HepG2 (cell line): Measurements from ENCODE around the gene SPATA32. TPM values are rescaled to one million over a fixed set of nuclear protein-coding genes. Genes with fewer than 3 reads are reported as not detected.

Experiments
- AHR ChIP-seq: IDR thresholded peaks from 2 replicates; pipeline ENCODE4 v1.6.1; 2018; ENCODE audit warnings: missing genetic modification reagents, missing compliant biosample characterization
- ARNTL ChIP-seq: sonication (generic); formaldehyde crosslinking; IDR thresholded peaks from 2 replicates; pipeline ENCODE4 v1.4.0; 2020; ENCODE audit warnings: mild to moderate bottlenecking, missing genetic modification reagents
- ATF2 ChIP-seq: sonication (generic); formaldehyde crosslinking; IDR thresholded peaks from 2 replicates; pipeline ENCODE4 v1.4.0; 2020; ENCODE audit warnings: missing genetic modification reagents
- BCL6 ChIP-seq: IDR thresholded peaks from 2 replicates; pipeline ENCODE4 v1.6.1; 2016; ENCODE audit warnings: missing genetic modification reagents, missing compliant biosample characterization
- BHLHE40 ChIP-seq: IDR thresholded peaks from 2 replicates; pipeline ENCODE4 v1.6.1; 2011; ENCODE audit warnings: low read length, improper control_type of control experiment
- CEBPG ChIP-seq: IDR thresholded peaks from 2 replicates; pipeline ENCODE4 v1.6.1; 2016
- ELF3 ChIP-seq: IDR thresholded peaks from 2 replicates; pipeline ENCODE4 v1.6.1; 2016; ENCODE audit warnings: missing genetic modification reagents, missing compliant biosample characterization
- HNF4A ChIP-seq: sonication (generic); formaldehyde crosslinking; IDR thresholded peaks from 2 replicates; pipeline ENCODE4 v1.4.0; 2020; ENCODE audit warnings: missing genetic modification reagents
- HNF4G ChIP-seq, 2 experiments: sonication (generic) in 1 of 2; formaldehyde crosslinking in 1 of 2; IDR thresholded peaks; 2 replicates each; pipeline versions ENCODE4 v1.4.0 to v1.6.1; 2011 to 2020; ENCODE audit warnings: borderline replicate concordance in 2 of 2, low read depth in 2 of 2, mild to moderate bottlenecking in 2 of 2, low read length in 1 of 2, missing genetic modification reagents in 1 of 2, moderate library complexity in 1 of 2
- HNRNPUL1 ChIP-seq: fragments of 200-400 bp; formaldehyde crosslinking; IDR thresholded peaks from 2 replicates; pipeline ENCODE4 v1.6.1; 2017; ENCODE audit warnings: low read depth, mild to moderate bottlenecking, low read length, moderate library complexity
- KDM5B ChIP-seq: sonication (generic); formaldehyde crosslinking; IDR thresholded peaks from 2 replicates; pipeline ENCODE4 v1.4.0; 2020; ENCODE audit warnings: missing genetic modification reagents, mild to moderate bottlenecking, borderline replicate concordance
- MBNL3 ChIP-seq: fragments of 250-450 bp; sonication (Bioruptor Pico); conservative IDR thresholded peaks from 2 replicates; pipeline ENCODE4 v1.8.0; 2022; ENCODE audit warnings: mild to moderate bottlenecking, inconsistent platforms
- MIER3 ChIP-seq: IDR thresholded peaks from 2 replicates; pipeline ENCODE4 v1.6.1; 2016; ENCODE audit warnings: missing compliant biosample characterization, borderline replicate concordance
- NFE2L2 ChIP-seq: fragments of 150-350 bp; IDR thresholded peaks from 2 replicates; pipeline ENCODE4 v1.6.1; 2014; ENCODE audit warnings: low read length
- NR2C2 ChIP-seq: sonication (generic); formaldehyde crosslinking; IDR thresholded peaks from 2 replicates; pipeline ENCODE4 v1.4.0; 2020; ENCODE audit warnings: missing genetic modification reagents, mild to moderate bottlenecking, moderate library complexity, borderline replicate concordance
- SIN3A ChIP-seq: IDR thresholded peaks from 2 replicates; pipeline ENCODE4 v1.6.1; 2011; ENCODE audit warnings: low read depth, mild to moderate bottlenecking, control low read depth, low read length, borderline replicate concordance
- SMC3 ChIP-seq: IDR thresholded peaks from 2 replicates; pipeline ENCODE4 v1.6.1; 2011; ENCODE audit warnings: low read length, improper control_type of control experiment
- THAP11 ChIP-seq: IDR thresholded peaks from 2 replicates; pipeline ENCODE4 v1.6.1; 2016; ENCODE audit warnings: missing biosample characterization, missing genetic modification reagents
- ZBTB14 ChIP-seq: sonication (generic); formaldehyde crosslinking; IDR thresholded peaks from 2 replicates; pipeline ENCODE4 v1.4.0; 2020; ENCODE audit warnings: missing genetic modification reagents
- ZMYM3 ChIP-seq: sonication (generic); formaldehyde crosslinking; IDR thresholded peaks from 2 replicates; pipeline ENCODE4 v1.5.1; 2020; ENCODE audit warnings: mild to moderate bottlenecking, missing genetic modification reagents
- ZNF30 ChIP-seq: sonication (generic); formaldehyde crosslinking; IDR thresholded peaks from 2 replicates; pipeline ENCODE4 v1.5.0; 2020; ENCODE audit warnings: mild to moderate bottlenecking, missing genetic modification reagents
- polyA plus RNA-seq, 8 experiments: library from polyadenylated mRNA; depleted of rRNA in 3 of 8; stranded (reverse) in 7 of 8; unstranded in 1 of 8; fragments of >200 nt; fragmentation: Illumina TruSeq in 4 of 8; extraction: Trizol in 4 of 8; gene quantifications; 2 replicates each; pipeline versions ENCODE4 v1.2.1 to v1.2.3, GENCODE V29; 2011 to 2016; ENCODE audit warnings: low read depth in 4 of 8, missing spikeins in 1 of 8, mixed read lengths in 1 of 8; ENCODE audit not compliant: insufficient read depth in 1 of 8
- total RNA-seq, 5 experiments: library from RNA; depleted of rRNA; stranded (reverse); fragments of >200 nt; fragmentation: Illumina TruSeq; extraction: Trizol; gene quantifications; 2 replicates each; pipeline ENCODE4 v1.2.3, GENCODE V29; 2016; ENCODE audit warnings: low read depth in 1 of 5
- TF ChIP-seq, protein P1 (sequence below): sonication (generic); formaldehyde crosslinking; IDR thresholded peaks from 2 replicates; pipeline ENCODE4 v1.9.0; 2021; ENCODE audit warnings: mild to moderate bottlenecking, missing genetic modification reagents

Gene SPATA32
- total and polyA plus RNA-seq, 2 of the 13 experiments (the other 11 are each of a cell fraction or from before 2014, with no cell fraction given), result not detected

DNA sequence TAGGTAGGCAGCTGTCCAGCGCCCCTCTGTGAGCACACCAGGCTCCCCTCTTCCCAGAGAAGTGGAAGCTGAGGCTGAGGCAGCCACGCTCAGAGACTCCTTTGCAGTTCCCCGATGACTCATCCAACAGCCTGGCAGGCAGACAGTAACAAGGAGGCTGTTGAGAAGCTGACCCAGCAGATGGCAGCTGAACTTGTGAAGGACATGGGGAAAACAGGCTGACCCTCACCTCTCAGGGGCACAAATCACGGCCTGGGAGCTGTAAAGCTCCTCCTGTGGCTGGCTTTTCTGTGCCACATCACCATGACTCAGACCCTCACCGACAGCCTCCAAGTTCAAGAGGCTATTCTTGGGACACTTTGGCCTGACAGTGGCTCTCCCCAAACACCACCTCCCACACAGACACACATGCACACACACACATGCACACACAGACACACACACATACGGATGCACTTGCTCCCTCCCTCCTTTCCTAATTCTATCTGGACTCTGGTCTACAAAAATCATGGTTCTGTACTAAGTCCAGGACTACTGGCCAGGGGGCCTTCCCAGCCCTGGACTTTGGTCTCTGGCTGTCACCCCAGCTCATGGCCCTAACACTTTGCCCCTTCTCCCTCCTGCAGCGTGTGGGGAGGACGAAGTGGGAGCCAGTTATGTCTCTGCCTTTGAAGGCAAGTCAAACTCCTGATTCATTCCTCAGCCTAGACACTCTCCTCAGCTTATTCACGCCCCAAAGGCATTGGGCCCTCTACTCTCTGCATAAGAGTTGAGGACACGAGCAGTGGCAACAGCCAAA lies 31.7 kb upstream of the SPATA32 start (continued):
- TF ChIP-seq, protein P1, sequence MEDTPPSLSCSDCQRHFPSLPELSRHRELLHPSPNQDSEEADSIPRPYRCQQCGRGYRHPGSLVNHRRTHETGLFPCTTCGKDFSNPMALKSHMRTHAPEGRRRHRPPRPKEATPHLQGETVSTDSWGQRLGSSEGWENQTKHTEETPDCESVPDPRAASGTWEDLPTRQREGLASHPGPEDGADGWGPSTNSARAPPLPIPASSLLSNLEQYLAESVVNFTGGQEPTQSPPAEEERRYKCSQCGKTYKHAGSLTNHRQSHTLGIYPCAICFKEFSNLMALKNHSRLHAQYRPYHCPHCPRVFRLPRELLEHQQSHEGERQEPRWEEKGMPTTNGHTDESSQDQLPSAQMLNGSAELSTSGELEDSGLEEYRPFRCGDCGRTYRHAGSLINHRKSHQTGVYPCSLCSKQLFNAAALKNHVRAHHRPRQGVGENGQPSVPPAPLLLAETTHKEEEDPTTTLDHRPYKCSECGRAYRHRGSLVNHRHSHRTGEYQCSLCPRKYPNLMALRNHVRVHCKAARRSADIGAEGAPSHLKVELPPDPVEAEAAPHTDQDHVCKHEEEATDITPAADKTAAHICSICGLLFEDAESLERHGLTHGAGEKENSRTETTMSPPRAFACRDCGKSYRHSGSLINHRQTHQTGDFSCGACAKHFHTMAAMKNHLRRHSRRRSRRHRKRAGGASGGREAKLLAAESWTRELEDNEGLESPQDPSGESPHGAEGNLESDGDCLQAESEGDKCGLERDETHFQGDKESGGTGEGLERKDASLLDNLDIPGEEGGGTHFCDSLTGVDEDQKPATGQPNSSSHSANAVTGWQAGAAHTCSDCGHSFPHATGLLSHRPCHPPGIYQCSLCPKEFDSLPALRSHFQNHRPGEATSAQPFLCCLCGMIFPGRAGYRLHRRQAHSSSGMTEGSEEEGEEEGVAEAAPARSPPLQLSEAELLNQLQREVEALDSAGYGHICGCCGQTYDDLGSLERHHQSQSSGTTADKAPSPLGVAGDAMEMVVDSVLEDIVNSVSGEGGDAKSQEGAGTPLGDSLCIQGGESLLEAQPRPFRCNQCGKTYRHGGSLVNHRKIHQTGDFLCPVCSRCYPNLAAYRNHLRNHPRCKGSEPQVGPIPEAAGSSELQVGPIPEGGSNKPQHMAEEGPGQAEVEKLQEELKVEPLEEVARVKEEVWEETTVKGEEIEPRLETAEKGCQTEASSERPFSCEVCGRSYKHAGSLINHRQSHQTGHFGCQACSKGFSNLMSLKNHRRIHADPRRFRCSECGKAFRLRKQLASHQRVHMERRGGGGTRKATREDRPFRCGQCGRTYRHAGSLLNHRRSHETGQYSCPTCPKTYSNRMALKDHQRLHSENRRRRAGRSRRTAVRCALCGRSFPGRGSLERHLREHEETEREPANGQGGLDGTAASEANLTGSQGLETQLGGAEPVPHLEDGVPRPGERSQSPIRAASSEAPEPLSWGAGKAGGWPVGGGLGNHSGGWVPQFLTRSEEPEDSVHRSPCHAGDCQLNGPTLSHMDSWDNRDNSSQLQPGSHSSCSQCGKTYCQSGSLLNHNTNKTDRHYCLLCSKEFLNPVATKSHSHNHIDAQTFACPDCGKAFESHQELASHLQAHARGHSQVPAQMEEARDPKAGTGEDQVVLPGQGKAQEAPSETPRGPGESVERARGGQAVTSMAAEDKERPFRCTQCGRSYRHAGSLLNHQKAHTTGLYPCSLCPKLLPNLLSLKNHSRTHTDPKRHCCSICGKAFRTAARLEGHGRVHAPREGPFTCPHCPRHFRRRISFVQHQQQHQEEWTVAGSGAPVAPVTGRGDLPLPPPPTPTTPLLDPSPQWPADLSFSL, result peak; percentile 48; the same call in 1 of the 2 replicates
- no peak for TF ChIP-seq ZNF30
- TF ChIP-seq SIN3A, result no peak
- TF ChIP-seq NFE2L2, result no peak; the same call in 1 of the 2 replicates
- no peak for TF ChIP-seq BCL6
- TF ChIP-seq MIER3 (CRISPR knock-in tag), result no peak
- no peak; the same call in 1 of the 2 replicates for TF ChIP-seq THAP11 (CRISPR knock-in tag)
- TF ChIP-seq SMC3, result 0 out of 2 replicates have a peak, but pooled peaks have one; percentile 1
- no peak; the same call in 1 of the 2 replicates for TF ChIP-seq ARNTL (CRISPR knock-in tag)
- TF ChIP-seq ZBTB14 (CRISPR knock-in tag), result no peak
- peak; percentile 96 for TF ChIP-seq HNF4A (CRISPR knock-in tag)
- TF ChIP-seq MBNL3, result no peak
- peak; percentile 64 for TF ChIP-seq NR2C2 (CRISPR knock-in tag)
- no peak for TF ChIP-seq AHR (CRISPR knock-in tag)
- TF ChIP-seq BHLHE40, result 0 out of 2 replicates have a peak, but pooled peaks have one; percentile 25
- no peak for TF ChIP-seq ATF2 (CRISPR knock-in tag)
- peak; percentile 72; the same call in 1 of the 2 replicates for TF ChIP-seq KDM5B (CRISPR knock-in tag)
- no peak; the same call in 1 of the 2 replicates for TF ChIP-seq ZMYM3
- peak; percentile 95 for TF ChIP-seq HNF4G (IDR thresholded peaks at IDR 0.05; ENCODE audit: borderline replicate concordance, low read depth, low read length)
- TF ChIP-seq HNF4G (CRISPR knock-in tag; IDR thresholded peaks at IDR 0.05; ENCODE audit: borderline replicate concordance, low read depth), result peak; percentile 78; the same call in 1 of the 2 replicates
- TF ChIP-seq CEBPG (CRISPR knock-in tag), result no peak
- no peak for TF ChIP-seq HNRNPUL1
- TF ChIP-seq ELF3 (CRISPR knock-in tag), result no peak
